Measurements from ENCODE around the gene SNORC.

Gene SNORC

GRCh38 chr2:232872826-232873225 is 2.8 kb downstream of the SNORC start:
- no peak for DNase-seq (ENCODE audit: low read depth)
- no peak for TF ChIP-seq CTCF (conservative IDR thresholded peaks at IDR 0.05; ENCODE audit: low read depth, low read length)
- H3K4me3 ChIP-seq (ENCODE audit: low read depth, low read length) = no peak overlapping the region

- DNase-seq (ENCODE audit: low read depth) = no peak
- no peak for TF ChIP-seq CTCF (conservative IDR thresholded peaks at IDR 0.05; ENCODE audit: low read depth, low read length)
- H3K4me3 ChIP-seq (ENCODE audit: low read depth, low read length) = no peak overlapping the region
Measured at GRCh38 chr2:232873292-232873908, 3.3 kb downstream of the SNORC start.

- DNase-seq (ENCODE audit: low read depth) = no peak
- no peak for TF ChIP-seq CTCF (conservative IDR thresholded peaks at IDR 0.05; ENCODE audit: low read depth, low read length)
- no peak overlapping the region for H3K4me3 ChIP-seq (ENCODE audit: low read depth, low read length)
Measured at GRCh38 chr2:232873909-232874641, 4.0 kb downstream of the SNORC start.

- no peak for TF ChIP-seq CTCF (conservative IDR thresholded peaks at IDR 0.05; ENCODE audit: low read depth, low read length)
Measured at GRCh38 chr2:232874677-232875223, 4.7 kb downstream of the SNORC start.

GRCh38 chr2:232875256-232876121 is 5.4 kb downstream of the SNORC start:
- H3K4me3 ChIP-seq (ENCODE audit: low read depth, low read length) = no peak overlapping the region
- no peak for DNase-seq (ENCODE audit: low read depth)

More at GRCh38 chr2:232874677-232875223, 4.7 kb downstream of the SNORC start:
- DNase-seq (ENCODE audit: low read depth) = no peak
- no peak overlapping the region for H3K4me3 ChIP-seq (ENCODE audit: low read depth, low read length)

More at GRCh38 chr2:232875256-232876121, 5.4 kb downstream of the SNORC start:
- no peak for TF ChIP-seq CTCF (conservative IDR thresholded peaks at IDR 0.05; ENCODE audit: low read depth, low read length)

Measured in choroid plexus epithelial cell (primary cell).